Pons (tissue), 1 donor: ENCODE results near the gene CRISPLD2.
"Not testable (repeated sequence)": the region's sequence is repeated elsewhere in the genome, so short reads cannot be mapped to it uniquely, and the experiment has no call there.

Experiments
- DNase-seq: peaks from one replicate; pipeline ENCODE4 v3.0.0-alpha.2; 2016; ENCODE audit warnings: low spot score

The CRISPLD2 gene

DNA sequence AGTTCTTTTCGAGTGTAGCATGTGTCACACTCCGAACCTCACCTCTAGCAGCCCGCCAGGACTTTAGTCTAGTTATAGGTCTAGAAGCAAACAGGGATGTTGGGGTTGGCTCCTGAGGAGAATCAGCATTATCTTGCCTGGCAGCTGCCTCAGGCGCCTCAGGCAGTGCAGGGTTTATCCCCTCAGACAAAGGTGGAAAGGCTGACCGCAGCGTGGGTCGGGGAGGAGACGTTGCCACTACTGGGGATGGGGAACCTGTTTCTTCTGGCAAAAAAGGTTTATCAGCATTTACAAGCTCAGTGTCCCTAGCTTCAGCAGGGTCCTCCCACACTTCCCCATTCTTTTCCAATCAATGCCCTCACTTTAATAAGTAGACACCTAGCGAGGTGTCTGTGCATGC lies 40.6 kb downstream of the CRISPLD2 start:
- no peak for DNase-seq

- no peak for DNase-seq
Observed at GRCh38 chr16:84861671-84862070, 41.9 kb downstream of the CRISPLD2 start.

- DNase-seq, result no peak
Observed at GRCh38 chr16:84862804-84863480, 43.2 kb downstream of the CRISPLD2 start.

DNA sequence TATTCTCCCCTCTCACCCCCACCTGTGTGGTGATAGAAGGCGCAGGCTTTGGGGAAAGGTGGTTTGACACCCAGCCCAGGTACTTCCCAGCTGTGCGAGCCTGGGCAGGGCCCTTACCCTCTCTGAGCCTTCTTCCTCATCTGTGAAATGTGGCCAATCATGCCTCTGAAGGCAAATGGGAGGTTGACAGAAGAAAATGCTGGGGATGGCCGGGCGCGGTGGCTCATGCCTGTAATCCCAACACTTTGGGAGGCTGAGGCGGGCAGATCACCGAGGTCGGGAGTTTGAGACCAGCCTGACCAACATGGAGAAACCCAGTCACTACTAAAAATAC lies 43.7 kb downstream of the CRISPLD2 start:
- DNase-seq, result no peak

- peak; percentile 80 for DNase-seq
Observed at GRCh38 chr16:84864326-84864955, 44.7 kb downstream of the CRISPLD2 start.

DNA sequence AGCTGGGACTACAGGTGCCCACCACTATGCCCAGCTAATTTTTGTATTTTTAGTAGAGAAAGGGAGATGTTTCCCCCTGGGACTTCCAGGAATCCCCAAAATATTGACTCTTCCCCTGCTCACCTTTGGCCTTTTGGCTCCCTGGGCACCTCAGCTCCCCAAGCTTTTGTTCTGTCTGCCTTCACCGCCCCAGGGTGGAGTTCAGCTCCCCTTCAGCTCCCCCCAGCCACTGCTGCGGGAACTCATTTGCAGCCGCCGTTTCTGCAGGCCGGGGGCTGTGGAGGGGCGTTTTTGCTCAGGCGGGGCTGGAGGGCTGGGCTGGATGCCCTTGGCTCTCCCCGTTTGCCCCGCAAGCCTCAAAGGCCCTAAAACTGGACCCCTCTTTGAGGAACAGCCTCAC lies 47.9 kb downstream of the CRISPLD2 start:
- DNase-seq, result no peak

GRCh38 chr16:84868328-84868727 lies 48.5 kb downstream of the CRISPLD2 start:
- DNase-seq, result no peak

DNA sequence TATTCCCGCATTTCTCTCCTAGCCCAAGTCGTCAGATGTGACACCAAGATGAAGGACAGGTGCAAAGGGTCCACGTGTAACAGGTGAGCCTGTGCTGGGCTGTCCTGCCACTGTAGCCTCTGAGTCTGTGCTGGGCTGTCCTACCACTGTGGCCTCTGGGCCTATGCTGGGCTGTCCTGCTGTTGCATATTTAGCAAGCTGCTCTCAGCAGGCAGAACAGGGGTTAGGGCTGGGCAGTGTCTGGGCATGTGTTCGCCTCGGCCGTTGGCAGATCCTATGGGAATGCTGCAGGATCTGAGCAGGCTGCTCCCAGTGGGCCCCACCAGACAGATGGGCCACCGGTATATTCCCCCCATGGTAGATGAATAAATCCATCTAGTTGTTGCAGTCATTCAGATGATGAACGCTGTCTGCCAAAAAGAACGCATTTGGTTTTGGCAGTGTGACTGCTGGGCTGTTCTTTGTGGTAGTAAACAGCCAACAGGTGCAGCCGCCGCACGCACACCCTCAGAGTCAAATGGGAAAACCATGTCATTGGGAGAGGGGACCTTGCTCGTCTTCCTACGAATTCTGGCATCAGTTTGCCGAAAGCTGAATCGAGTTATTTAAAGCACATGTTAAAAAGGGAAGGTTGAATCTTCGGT lies 49.2 kb downstream of the CRISPLD2 start:
- DNase-seq, result no peak

DNA sequence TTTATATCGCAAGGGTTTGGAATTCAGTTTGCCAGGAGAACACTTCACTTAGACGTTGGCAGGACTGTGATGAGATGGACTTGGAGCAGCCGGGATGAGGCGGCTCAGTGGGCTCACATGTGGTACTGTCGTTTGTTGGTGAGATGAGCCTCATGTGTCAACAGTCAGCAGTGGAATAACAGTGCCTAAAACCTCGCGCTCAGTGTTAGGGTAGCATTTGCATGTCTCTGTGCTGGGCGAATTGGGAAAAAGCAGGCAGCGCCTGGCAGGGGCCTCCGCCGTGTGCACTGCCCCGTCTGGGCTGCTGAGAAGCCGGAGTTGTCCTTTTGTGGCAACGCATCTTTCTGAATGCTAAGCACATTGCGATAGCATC lies 49.7 kb downstream of the CRISPLD2 start:
- no peak for DNase-seq

GRCh38 chr16:84872971-84873370 lies 53.2 kb downstream of the CRISPLD2 start:
- not testable (repeated sequence) for DNase-seq

DNA sequence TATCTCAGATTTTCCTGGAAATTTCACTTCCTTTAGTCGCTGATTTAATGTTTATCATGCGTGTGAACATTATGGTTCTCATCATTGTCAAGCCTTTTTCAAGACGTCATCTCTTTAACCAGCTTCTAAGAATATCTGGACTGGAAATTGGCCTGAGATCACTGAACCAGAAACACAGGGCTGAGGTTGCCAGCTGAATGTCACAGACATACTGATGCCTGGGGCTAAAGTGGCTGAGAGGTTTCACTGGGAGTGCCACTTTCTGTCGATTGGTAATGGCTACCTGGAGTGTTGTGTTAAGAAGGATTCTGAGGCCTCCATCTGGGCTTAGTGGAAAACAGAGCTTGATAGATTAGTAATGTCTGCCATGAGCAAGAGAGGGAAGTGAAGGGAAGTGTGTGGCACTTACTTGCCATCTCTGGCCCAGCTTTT lies 54.2 kb downstream of the CRISPLD2 start:
- DNase-seq, result no peak

DNA sequence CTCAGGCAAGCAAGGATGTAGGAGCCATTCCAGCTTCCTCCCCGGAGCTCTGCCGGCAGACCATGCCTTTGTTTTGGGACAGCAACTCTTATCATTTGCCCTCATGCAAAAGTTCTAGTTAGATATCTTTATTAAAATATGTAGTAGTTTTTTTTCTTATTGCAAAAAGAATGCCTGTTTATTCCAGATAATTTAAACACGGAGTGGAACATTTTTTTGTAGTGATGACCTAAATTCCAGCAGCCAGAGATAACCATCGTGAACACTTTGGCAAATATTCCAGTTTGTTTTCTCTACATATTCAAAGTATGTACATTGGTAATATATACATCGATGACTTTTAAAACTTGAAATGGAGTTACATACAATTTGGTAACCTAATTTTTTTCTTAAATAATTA lies 54.8 kb downstream of the CRISPLD2 start:
- no peak for DNase-seq

DNA sequence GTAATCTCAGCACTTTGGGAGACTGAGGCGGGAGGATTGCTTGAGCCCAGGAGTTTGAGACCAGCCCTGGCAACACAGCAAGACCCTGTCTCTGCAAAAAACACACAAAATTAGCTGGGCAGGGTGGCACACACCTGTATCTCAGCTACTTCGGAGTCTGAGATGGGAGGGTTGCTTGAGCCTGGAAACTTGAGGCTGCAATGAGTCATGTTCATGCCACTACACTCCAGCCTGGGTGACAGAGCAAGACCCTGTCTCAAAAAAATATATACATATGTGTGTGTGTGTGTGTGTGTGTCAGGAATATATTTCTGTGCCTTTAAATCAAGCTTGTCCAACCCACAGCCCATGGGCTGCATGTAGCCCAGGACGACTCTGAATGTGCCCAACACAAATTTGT lies 55.2 kb downstream of the CRISPLD2 start:
- no peak for DNase-seq

DNA sequence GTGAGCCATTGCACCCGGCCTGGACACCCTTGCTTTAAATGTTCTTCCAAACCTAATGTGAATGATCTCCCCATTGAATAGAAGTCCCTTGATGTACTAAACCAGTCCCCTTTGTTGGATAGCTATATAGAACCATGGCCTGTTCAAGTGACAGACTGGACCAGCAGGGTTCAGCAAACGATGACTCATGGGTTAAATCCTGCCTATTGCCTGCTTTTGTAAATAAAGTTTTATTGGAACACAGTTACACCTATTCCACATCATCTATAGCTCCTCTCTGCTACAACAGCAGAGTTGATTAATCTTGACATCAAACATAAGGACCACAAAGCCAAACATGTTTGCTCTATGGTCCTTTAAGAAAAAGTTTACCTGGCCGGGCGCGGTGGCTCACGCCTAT lies 56.1 kb downstream of the CRISPLD2 start:
- DNase-seq, result no peak

DNA sequence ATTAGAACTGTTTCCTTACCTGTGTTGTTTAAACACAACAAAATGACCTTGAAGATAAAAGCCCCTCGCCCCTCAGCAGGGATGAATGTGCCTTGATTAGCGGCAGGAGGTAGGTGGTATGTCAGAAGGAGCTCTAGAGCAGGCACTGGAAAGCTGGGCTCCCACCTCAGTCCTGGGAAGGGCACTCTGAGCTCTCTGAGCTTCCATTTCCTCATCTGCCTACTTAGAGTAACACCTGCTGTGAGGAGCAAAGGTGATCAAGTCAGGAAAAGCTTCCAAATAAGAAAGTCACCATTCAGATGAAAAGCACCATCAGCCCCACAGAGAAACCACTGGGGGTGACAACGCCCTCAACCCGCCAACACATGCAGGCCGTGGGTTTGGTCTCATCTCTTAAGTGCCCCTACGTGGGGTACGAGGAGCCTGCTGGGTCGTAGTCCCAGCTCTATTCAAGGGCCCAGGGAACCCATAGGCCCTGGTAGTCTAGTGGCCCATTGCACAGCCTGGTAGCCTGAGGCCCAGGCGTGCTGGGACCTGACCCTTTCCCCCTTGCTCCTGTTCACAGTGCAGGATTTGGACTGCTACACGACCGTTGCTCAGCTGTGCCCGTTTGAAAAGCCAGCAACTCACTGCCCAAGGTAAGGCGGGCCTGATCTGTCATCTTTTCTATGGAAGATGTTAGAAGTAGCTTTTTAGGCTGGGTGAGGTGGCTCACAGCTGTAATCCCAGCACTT lies 57.3 kb downstream of the CRISPLD2 start:
- DNase-seq, result no peak

- DNase-seq, result no peak
Observed at GRCh38 chr16:84878770-84879169, 59.0 kb downstream of the CRISPLD2 start.

DNA sequence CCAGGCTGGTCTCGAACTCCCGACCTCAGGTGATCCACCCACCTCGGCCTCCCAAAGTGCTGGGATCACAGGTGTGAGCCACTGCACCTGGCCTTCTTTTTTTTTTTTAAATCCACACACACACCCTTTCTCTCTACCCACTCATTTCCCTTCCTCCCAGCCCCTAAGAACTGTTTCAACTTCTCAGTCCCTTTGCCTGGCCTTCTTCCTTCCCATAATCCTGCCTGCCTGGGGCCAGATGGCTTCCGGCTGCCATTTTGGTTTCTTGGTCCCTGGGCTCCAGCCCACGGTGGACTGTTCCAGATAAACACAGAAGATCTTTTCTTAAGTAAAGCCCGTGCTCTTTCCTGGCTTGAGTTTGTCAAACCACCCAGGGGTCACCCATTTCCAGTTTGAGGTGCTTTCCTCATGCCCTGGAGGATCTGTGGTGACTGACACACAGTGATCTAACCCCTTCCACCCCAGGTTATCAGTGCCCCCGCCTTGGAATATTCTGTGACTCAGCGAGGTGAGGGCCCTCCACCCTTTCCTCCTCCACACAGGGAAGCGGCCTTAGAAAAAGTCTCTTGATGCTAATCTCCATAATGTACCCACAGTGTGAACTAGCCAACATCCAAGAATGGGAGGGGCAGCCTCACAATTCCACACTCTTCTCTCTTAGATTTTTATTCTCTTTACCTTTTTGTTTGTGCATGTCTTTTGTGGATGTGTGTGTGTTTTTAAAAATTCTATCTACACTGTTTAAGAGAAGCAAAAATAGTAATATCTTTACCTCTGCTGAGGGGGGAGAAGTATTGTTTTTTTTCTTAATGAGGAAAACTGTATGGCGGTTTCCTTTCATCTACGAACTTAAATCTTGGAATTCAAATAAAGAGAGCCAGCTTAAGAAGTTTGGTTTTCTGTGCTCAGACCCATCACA lies 60.0 kb downstream of the CRISPLD2 start:
- DNase-seq, result no peak

DNA sequence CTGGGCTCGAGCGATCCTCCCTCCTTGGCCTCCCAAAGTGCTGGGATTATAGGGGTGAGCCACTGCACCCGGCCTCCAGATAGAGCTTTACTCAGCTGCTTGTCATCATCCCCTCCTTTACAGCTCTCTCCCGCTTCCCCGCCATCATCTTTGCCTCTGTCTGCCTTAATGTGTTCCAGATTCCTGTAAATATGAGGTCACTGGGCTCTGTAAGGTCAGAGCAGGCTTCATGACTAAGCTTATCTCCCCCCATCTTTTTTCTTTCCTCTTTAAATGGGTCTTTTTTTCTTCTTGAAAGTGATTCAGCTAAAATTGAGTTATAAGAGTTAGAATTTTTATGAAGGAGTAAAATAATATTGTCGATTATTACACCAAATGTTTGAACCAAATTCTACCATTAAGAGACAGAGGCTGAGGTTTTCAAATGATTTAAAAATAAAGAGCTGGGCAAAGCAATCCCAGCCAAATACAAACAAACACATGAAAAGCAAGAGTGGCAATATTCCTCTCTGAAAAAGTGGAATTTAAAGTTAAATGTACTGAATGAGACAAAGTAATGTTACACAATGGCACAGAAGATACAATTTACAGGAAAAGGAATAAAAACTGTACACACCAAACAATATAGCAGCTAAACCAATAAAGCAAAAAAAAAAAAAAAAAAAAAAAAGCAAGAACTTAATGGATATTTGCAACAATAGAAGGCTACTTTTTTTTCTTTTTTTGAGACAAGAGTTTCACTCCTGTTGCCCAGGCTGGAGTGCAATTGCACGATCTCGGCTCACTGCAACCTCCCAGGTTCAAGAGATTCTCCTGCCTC lies 62.1 kb downstream of the CRISPLD2 start:
- no peak for DNase-seq

DNA sequence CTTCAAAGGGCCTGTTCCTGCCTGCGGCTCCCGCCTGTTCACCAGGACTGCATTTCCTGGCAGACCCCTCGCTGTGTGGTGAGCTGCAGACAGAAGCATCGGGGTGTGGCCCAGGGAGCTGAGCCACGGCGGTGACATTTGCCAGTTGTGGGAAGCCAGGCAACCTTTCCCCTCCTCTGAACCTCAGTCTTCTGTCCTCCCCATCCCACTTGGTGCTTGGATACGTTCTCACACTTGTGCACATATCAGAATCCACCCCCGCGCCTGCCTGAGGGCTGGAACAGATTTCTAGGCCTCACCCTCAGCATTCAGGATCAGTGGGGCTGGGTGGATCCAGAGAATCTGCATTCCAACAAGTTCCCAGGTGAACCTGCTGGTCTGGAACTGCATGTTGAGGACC lies 63.5 kb downstream of the CRISPLD2 start:
- DNase-seq, result no peak

- DNase-seq, result no peak
Observed at GRCh38 chr16:84884246-84884595, 64.4 kb downstream of the CRISPLD2 start.
